Measurements from ENCODE around the gene CLEC17A. TPM values are rescaled to one million over a fixed set of nuclear protein-coding genes. Genes with fewer than 3 reads are reported as not detected.
"Not testable (repeated sequence)": the region's sequence is repeated elsewhere in the genome, so short reads cannot be mapped to it uniquely, and the experiment has no call there.

CLEC17A gene
- total RNA-seq, 4 donors from 2014 or later = not detected

DNA sequence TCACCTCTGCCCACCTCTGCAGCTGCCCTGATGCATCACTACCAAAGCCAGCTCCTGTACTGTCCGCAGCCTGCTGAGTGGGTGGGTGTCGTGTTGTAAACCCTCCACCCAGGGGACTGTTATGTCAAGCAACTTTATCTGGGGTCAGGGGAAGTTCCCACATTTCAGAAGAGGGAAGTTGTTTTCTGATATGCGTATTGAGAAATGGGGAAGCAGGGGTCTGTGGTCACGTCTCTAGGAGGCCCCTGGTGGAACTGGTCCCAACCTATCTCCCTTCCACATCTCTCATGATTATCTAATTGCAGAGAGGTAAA, 31.2 kb downstream of the CLEC17A start:
- H3K36me3 ChIP-seq = no peaks in the 10 kb centered on the region
- TF ChIP-seq POLR2AphosphoS5 (IDR thresholded peaks at IDR 0.05) (no peak), EP300 (IDR thresholded peaks at IDR 0.05) (no peak)
- TF ChIP-seq, protein P1, sequence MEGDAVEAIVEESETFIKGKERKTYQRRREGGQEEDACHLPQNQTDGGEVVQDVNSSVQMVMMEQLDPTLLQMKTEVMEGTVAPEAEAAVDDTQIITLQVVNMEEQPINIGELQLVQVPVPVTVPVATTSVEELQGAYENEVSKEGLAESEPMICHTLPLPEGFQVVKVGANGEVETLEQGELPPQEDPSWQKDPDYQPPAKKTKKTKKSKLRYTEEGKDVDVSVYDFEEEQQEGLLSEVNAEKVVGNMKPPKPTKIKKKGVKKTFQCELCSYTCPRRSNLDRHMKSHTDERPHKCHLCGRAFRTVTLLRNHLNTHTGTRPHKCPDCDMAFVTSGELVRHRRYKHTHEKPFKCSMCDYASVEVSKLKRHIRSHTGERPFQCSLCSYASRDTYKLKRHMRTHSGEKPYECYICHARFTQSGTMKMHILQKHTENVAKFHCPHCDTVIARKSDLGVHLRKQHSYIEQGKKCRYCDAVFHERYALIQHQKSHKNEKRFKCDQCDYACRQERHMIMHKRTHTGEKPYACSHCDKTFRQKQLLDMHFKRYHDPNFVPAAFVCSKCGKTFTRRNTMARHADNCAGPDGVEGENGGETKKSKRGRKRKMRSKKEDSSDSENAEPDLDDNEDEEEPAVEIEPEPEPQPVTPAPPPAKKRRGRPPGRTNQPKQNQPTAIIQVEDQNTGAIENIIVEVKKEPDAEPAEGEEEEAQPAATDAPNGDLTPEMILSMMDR (IDR thresholded peaks at IDR 0.05) = no peak
- ATAC-seq = no peak

DNA sequence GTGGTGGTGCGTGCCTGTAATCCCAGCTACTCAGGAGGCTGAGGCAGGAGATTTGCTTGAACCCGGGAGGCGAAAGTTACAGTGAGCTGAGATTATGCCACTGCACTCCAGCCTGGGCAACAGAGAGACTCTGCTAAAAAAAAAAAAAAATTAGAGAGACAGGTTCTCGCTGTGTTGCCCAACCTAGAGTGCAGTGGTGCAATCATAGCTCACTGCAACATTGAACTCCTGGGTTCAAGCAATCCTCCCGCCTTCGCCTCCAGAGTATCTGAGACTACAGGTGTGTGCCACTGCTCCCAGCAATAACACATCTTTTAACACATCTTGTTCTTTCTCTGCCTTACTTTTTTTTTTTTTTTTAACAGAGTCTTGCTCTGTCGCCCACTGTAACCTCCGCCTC, 32.7 kb downstream of the CLEC17A start:
- peaks cover 0 to 27% (median 0%) of the 10 kb centered on the region in 3 donors for H3K9me3 ChIP-seq
- no peaks in the 10 kb centered on the region for H3K27me3 ChIP-seq
- H3K27ac ChIP-seq = no peak overlapping the region
- no peak for ATAC-seq
- no peak overlapping the region for H3K4me3 ChIP-seq
- no peaks in the 10 kb centered on the region for H3K4me1 ChIP-seq
- no peaks in the 10 kb centered on the region for H3K36me3 ChIP-seq
- TF ChIP-seq POLR2A (IDR thresholded peaks at IDR 0.05) (no peak), POLR2AphosphoS5 (IDR thresholded peaks at IDR 0.05) (no peak), EP300 (IDR thresholded peaks at IDR 0.05) (no peak)
- 89 to 96% methylated on average over 4 to 5 of the region's 8 CpGs for WGBS, 2 donors (ENCODE audit: low coverage in 1 of 2)

More for the DNA sequence above, 31.2 kb downstream of the CLEC17A start:
- Histone ChIP-seq H3K27me3 (no peaks in the 10 kb centered on the region), H3K4me1 (no peaks in the 10 kb centered on the region), H3K4me3 (no peak overlapping the region), H3K27ac (no peak overlapping the region), H3K9me3 (peaks cover 0 to 16% (median 0%) of the 10 kb centered on the region in 3 donors)
- 54 to 86% methylated on average over 1 to 4 of the region's 4 CpGs for WGBS, 2 donors (ENCODE audit: low coverage in 1 of 2)

DNA sequence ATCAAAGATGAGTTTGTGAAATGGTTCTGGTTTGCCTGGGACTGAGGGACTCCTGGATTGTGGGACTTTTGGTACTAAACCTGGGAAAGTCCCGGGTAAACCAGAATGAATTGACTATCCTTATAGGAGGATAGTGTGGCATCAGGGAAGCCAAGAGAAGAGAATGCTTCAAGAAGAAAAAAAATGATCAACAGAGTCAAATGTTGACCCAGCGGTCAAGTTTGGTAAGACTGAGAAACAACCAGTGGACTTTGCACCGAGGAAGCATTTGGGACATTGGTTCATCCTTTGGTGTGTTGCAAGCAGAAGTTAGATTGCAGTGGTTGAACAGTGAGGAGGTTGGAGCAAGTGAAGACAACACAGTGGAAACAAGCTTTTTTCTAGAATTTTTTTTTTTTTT, 33.5 kb downstream of the CLEC17A start:
- H3K4me3 ChIP-seq = no peak overlapping the region
- no peak for ATAC-seq
- no peak overlapping the region for H3K27ac ChIP-seq
- 89% methylated on average over 2 to 3 of the region's 3 CpGs for WGBS, 2 donors (ENCODE audit: low coverage in 1 of 2)
- no peaks in the 10 kb centered on the region for H3K27me3 ChIP-seq
- H3K9me3 ChIP-seq = peaks cover 0 to 27% (median 0%) of the 10 kb centered on the region in 3 donors
- H3K4me1 ChIP-seq = no peaks in the 10 kb centered on the region
- H3K36me3 ChIP-seq = no peaks in the 10 kb centered on the region
- TF ChIP-seq, protein P1 (IDR thresholded peaks at IDR 0.05) = no peak
- TF ChIP-seq POLR2A (IDR thresholded peaks at IDR 0.05) (no peak), EP300 (IDR thresholded peaks at IDR 0.05) (no peak), POLR2AphosphoS5 (IDR thresholded peaks at IDR 0.05) (no peak)

DNA sequence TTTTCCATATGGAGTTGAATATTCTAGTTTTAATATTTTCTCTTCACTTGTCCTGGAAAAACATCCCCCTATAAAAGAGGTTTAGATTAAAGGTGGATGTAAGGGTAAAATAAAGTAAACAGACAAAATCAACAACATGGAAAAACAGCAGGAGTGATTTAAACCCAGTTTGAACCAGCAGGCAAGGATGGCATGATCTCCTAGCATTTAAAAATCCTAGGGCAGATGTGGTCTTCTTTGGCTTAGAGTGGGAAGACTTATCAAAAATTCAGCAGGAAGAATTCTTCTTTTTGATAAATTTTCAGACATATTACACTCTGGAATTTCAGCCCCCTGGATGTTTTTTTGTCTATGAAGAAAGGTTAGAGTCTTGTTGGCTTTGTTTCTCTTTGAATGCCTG, 36.5 kb downstream of the CLEC17A start:
- no peak for ATAC-seq
- Histone ChIP-seq H3K27ac (no peak overlapping the region), H3K9me3 (peaks cover 0 to 21% (median 0%) of the 10 kb centered on the region in 3 donors), H3K4me3 (no peak overlapping the region), H3K4me1 (no peaks in the 10 kb centered on the region), H3K36me3 (no peaks in the 10 kb centered on the region), H3K27me3 (no peaks in the 10 kb centered on the region)
- TF ChIP-seq POLR2A (IDR thresholded peaks at IDR 0.05) = no peak

DNA sequence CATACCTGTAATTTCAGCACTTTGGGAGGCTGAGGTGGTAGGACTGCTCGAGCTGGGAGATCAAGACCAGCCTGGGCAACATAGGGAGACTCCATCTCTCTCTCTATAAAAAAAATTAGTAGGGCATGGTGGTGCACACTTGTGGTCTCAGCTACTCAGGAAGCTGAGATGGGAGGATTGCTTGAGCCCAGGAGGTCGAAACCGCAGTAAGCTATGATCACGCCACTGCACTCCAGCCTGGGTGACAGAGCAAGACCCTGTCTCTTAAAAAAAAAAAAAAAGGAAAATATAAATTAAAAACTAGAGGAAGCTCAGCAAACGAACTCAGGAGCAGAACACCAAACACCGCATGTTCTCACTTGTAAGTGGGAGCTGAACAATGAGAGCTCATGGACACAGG, 41.6 kb downstream of the CLEC17A start:
- H3K27me3 ChIP-seq, H3K36me3 ChIP-seq, H3K4me3 ChIP-seq, ATAC-seq, H3K27ac ChIP-seq, H3K4me1 ChIP-seq: not testable (repeated sequence)
- H3K9me3 ChIP-seq = peaks cover 0 to 24% (median 0%) of the 10 kb centered on the region in 3 donors
- WGBS, 2 donors (ENCODE audit: low coverage in 1 of 2) = 72 to 87% methylated on average over 5 of the region's 6 CpGs

DNA sequence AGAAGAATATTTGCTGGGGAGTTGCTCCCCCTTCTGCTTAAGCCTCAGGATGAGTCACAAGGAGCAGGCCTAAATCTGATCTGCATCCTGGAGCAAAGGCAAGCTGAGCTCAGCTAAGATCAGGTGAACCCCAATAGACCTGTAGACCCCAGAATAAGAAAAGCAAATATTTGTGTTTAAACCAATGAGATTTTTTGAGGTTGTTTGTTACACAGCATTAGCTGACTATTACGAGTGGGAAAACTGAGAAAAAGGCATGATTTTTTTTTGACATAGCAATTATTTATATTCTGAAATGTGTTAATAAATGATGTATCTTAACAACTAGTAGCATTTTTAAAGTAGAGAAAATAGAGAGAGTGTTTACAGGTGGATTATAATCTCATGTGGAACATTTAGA, 46.7 kb downstream of the CLEC17A start:
- Histone ChIP-seq H3K4me1 (no peaks in the 10 kb centered on the region), H3K4me3 (no peak overlapping the region), H3K27me3 (peaks cover 7% of the 10 kb centered on the region), H3K36me3 (no peaks in the 10 kb centered on the region), H3K9me3 (peaks cover 0 to 27% (median 0%) of the 10 kb centered on the region in 3 donors), H3K27ac (no peak overlapping the region)
- TF ChIP-seq, protein P1 (IDR thresholded peaks at IDR 0.05) = no peak
- ATAC-seq = no peak
- 57 to 83% methylated on average over 1 of the region's 1 CpG for WGBS, 2 donors (ENCODE audit: low coverage in 1 of 2)

DNA sequence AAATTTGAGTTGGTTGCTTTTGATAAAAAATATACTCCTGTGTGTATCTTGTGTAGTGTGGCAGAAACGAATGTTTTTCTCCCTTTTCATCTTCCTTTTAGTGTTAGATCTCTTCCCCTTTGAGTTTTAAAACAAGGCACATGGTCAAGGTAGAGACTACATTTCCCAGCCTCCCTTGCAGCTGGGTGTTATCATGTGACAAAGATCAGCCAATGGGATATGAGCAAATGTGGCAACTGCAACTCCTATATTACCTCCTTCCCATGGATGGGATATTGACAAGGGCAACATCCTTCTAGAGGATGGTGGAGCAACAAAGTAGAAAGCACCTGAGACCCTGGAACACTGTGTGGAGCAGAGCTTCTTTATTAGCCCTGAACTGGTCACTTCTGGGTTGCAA, 49.4 kb downstream of the CLEC17A start:
- Histone ChIP-seq H3K4me3 (no peak overlapping the region), H3K4me1 (no peaks in the 10 kb centered on the region), H3K27me3 (no peaks in the 10 kb centered on the region), H3K9me3 (peaks cover 0 to 21% (median 0%) of the 10 kb centered on the region in 3 donors), H3K27ac (no peak overlapping the region), H3K36me3 (no peaks in the 10 kb centered on the region)
- 0 to 31% methylated on average over 1 of the region's 1 CpG for WGBS, 2 donors (ENCODE audit: low coverage in 1 of 2)
- TF ChIP-seq POLR2AphosphoS5 (IDR thresholded peaks at IDR 0.05) = no peak
- TF ChIP-seq, protein P1 (IDR thresholded peaks at IDR 0.05) = no peak
- TF ChIP-seq EP300 (IDR thresholded peaks at IDR 0.05) = no peak
- no peak for TF ChIP-seq POLR2A (IDR thresholded peaks at IDR 0.05)
- ATAC-seq = no peak
